Right atrium auricular region (tissue), 2 donors: ENCODE measurements around the gene NOP9. TPM values are rescaled to one million over a fixed set of nuclear protein-coding genes. Genes with fewer than 3 reads are reported as not detected.
A peak's percentile ranks its signal among the peaks of the same experiment; 100 is the strongest.

Experiments used
- DNase-seq: peaks from one replicate; pipeline ENCODE4 v3.0.0-alpha.2; 2019; ENCODE audit warnings: low spot score
- H3K27ac ChIP-seq, 2 donors: fragments of 200-600 bp; sonication (generic); 1 replicate in 1 of 2; 2 replicates in 1 of 2; pipeline ENCODE4 v1.5.1; 2016 to 2019
- H3K27me3 ChIP-seq, 2 donors: fragments of 200-600 bp; sonication (generic); one replicate each; pipeline versions ENCODE4 v1.5.1 to v1.6.0; 2017 to 2019
- H3K36me3 ChIP-seq: fragments of 200-600 bp; sonication (generic); one replicate; pipeline ENCODE4 v1.5.1; 2016
- H3K4me1 ChIP-seq, 2 donors: fragments of 200-600 bp; sonication (generic); one replicate each; pipeline versions ENCODE4 v1.5.1 to v1.6.0; 2017 to 2019
- H3K4me3 ChIP-seq, 2 donors: fragments of 200-600 bp; sonication (generic); 1 replicate in 1 of 2; 2 replicates in 1 of 2; pipeline ENCODE4 v1.5.1; 2017 to 2019; ENCODE audit warnings: mild to moderate bottlenecking in 1 of 2, moderate library complexity in 1 of 2
- H3K9me3 ChIP-seq, 2 donors: fragments of 200-600 bp; sonication (generic); one replicate each; pipeline ENCODE4 v1.5.1; 2019
- CTCF ChIP-seq, 2 donors: fragments of 200-600 bp; sonication (generic); IDR thresholded peaks; one replicate each; pipeline ENCODE4 v1.5.1; 2019; ENCODE audit warnings: antibody characterized with exemption in 2 of 2
- total RNA-seq, 2 donors: library from RNA; depleted of rRNA; stranded (reverse); fragments of >200 nt; gene quantifications; one replicate each; pipeline ENCODE4 v1.1.0, GENCODE V29; 2016

NOP9 gene
- total RNA-seq, 2 donors from 2014 or later = 13.9 to 15.5 TPM

DNA sequence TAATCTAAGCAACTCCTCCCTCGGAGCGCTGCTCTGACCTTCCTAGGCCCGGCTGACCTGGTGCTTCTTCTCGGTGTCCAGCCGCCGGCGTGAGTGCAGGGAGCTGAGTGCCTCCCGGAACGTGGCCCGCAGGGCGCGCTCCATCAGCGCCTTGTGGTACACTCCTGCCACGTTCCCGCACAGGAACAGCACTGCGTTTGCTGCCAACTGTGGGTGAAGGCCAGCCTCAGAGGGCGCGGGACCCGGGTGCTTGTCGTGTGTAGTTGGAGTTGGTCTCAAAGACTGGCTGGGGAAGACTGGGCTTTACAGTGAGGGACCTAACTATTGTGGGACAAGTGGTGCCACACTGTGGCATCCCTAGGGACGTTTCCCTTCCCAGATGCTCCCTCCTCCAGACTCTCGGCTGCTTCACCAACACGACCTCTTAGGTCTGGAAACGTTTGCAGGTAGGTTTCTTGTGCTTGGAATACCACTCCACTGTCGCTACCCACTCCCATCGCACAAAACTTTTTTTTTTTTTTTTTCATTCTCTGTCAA is 32.1 kb downstream of the NOP9 start:
- TF ChIP-seq CTCF (IDR thresholded peaks at IDR 0.05) = no peak
- no peak overlapping the region for H3K27ac ChIP-seq
- peaks cover 0 to 40% of the 10 kb centered on the region in 2 donors for H3K4me1 ChIP-seq
- H3K4me3 ChIP-seq = no peak overlapping the region
- H3K27me3 ChIP-seq = peaks cover 0 to 4% of the 10 kb centered on the region in 2 donors
- H3K36me3 ChIP-seq = no peaks in the 10 kb centered on the region
- DNase-seq = no peak
- H3K9me3 ChIP-seq = no peaks in the 10 kb centered on the region

- Histone ChIP-seq H3K4me3 (peak overlapping the region in 1 of 2 donors; percentile 30), H3K27me3 (peaks cover 0 to 4% of the 10 kb centered on the region in 2 donors), H3K27ac (no peak overlapping the region), H3K36me3 (no peaks in the 10 kb centered on the region), H3K4me1 (peaks cover 0 to 40% of the 10 kb centered on the region in 2 donors), H3K9me3 (no peaks in the 10 kb centered on the region)
- TF ChIP-seq CTCF (IDR thresholded peaks at IDR 0.05) = peak; percentile 61 to 77
- peak; percentile 79 for DNase-seq
Measured at GRCh38 chr14:24332268-24332993, 32.8 kb downstream of the NOP9 start.

GRCh38 chr14:24334431-24335291 is 35.0 kb downstream of the NOP9 start, which contains the start of gene ADCY4:
Gene ADCY4, minus strand, starts transcription at chr14:24335071. Its CDS starts 419 bp downstream, at chr14:24334652.
- Histone ChIP-seq H3K27me3 (peaks cover 0 to 4% of the 10 kb centered on the region in 2 donors), H3K4me3 (peak within 1 kb of the TSS; percentile 50 to 58), H3K4me1 (peaks cover 0 to 55% of the 10 kb centered on the region in 2 donors), H3K27ac (peak within 1 kb of the TSS; percentile 81 to 83), H3K9me3 (no peaks in the 10 kb centered on the region), H3K36me3 (no peaks in the 10 kb centered on the region)
- no peak for DNase-seq
- TF ChIP-seq CTCF (IDR thresholded peaks at IDR 0.05) = no peak

GRCh38 chr14:24335461-24336171 is 36.0 kb downstream of the NOP9 start:
- Histone ChIP-seq H3K9me3 (no peaks in the 10 kb centered on the region), H3K27ac (peak overlapping the region; percentile 81 to 83), H3K4me3 (peak overlapping the region; percentile 50 to 58), H3K36me3 (no peaks in the 10 kb centered on the region), H3K27me3 (peaks cover 0 to 4% of the 10 kb centered on the region in 2 donors), H3K4me1 (peaks cover 0 to 61% of the 10 kb centered on the region in 2 donors)
- DNase-seq = no peak
- TF ChIP-seq CTCF (IDR thresholded peaks at IDR 0.05) = no peak

- DNase-seq = no peak
- H3K27me3 ChIP-seq = peaks cover 0 to 4% of the 10 kb centered on the region in 2 donors
- peaks cover 0 to 56% of the 10 kb centered on the region in 2 donors for H3K4me1 ChIP-seq
- H3K36me3 ChIP-seq = no peaks in the 10 kb centered on the region
- no peak overlapping the region for H3K27ac ChIP-seq
- H3K9me3 ChIP-seq = no peaks in the 10 kb centered on the region
- no peak for TF ChIP-seq CTCF (IDR thresholded peaks at IDR 0.05)
- H3K4me3 ChIP-seq = no peak overlapping the region
Measured at GRCh38 chr14:24337144-24337823, 37.6 kb downstream of the NOP9 start.
